Mucosa of descending colon (tissue), 3 donors: Measurements from ENCODE around the gene TTC33. TPM values are rescaled to one million over a fixed set of nuclear protein-coding genes. Genes with fewer than 3 reads are reported as not detected.
"Not testable (repeated sequence)": the region's sequence is repeated elsewhere in the genome, so short reads cannot be mapped to it uniquely, and the experiment has no call there.

Source experiments
- ATAC-seq: fragments of 200-7000 bp; cut with Tn5 transposase; one replicate; pipeline ENCODE4 v1.9.1; 2020; ENCODE audit warnings: mild to moderate bottlenecking, moderate library complexity
- DNase-seq, 3 donors: peaks; one replicate each; pipeline ENCODE4 v3.0.0-alpha.2; 2020
- H3K36me3 ChIP-seq: fragments of 200-600 bp; one replicate; pipeline ENCODE4 v1.8.0; 2021; ENCODE audit warnings: low read depth, mild to moderate bottlenecking
- H3K4me1 ChIP-seq: fragments of 200-600 bp; one replicate; pipeline ENCODE4 v1.8.0; 2021; ENCODE audit warnings: low read depth, mild to moderate bottlenecking
- H3K4me3 ChIP-seq: fragments of 200-600 bp; one replicate; pipeline ENCODE4 v1.8.0; 2021; ENCODE audit warnings: mild to moderate bottlenecking
- H3K9me3 ChIP-seq: fragments of 200-600 bp; one replicate; pipeline ENCODE4 v1.8.0; 2021; ENCODE audit warnings: mild to moderate bottlenecking
- intact Hi-C, 2 donors: fragments of 100-400 bp; cut with DNase I in 1 of 2; cut with micrococcal nuclease in 1 of 2; formaldehyde crosslinking; loops; one replicate each; pipeline versions ENCODE4 v1.11.0 to v1.11.1; 2022; cut with DNase I, micrococcal nuclease
- total RNA-seq, 3 donors: library from RNA; stranded (reverse); fragmentation: NEBNext Ultra II Directional in 2 of 3; extraction: Animal tissue kit (Norgen Biotek cat#: 25700) in 2 of 3; gene quantifications; one replicate each; pipeline versions ENCODE4 v1.2.1 to v1.2.4, GENCODE V29; 2021 to 2023
- TF ChIP-seq, protein P1 (sequence below): fragments of 200-600 bp; IDR thresholded peaks from one replicate; pipeline ENCODE4 v1.8.0; 2022; ENCODE audit warnings: antibody characterized with exemption, mild to moderate bottlenecking
- donor health status: DM: no; HTN: no; CAD: no; lungs with moderate emphysema.
- donor health status: DM: no; HTN: no; CAD: no.
- donor health status: DM: no; HTN: yes; CAD: no.

TTC33 gene
- total RNA-seq, 3 donors from 2014 or later: 15.1 to 22.6 (median 17.2) TPM

DNA sequence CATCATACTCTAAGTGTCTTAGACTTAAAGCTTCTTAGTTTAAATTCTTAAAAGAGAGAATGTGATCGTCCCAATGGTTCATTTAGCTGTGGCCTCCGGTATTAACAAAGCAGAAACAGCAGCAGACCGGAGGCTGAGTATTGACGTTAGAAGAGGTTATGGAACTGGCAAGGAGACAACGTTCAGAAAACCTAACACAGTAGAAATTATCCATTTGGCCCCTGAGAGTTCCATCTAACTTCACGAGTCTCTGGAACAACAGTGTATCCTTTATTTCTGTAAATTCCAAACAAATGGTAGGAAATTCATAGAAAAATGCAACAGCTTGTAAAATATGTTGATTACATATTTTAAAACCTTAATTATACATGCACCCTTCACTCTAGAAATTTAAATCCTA, 183.4 kb downstream of the TTC33 start:
- H3K4me3 ChIP-seq: no peak overlapping the region
- TF ChIP-seq, protein P1, sequence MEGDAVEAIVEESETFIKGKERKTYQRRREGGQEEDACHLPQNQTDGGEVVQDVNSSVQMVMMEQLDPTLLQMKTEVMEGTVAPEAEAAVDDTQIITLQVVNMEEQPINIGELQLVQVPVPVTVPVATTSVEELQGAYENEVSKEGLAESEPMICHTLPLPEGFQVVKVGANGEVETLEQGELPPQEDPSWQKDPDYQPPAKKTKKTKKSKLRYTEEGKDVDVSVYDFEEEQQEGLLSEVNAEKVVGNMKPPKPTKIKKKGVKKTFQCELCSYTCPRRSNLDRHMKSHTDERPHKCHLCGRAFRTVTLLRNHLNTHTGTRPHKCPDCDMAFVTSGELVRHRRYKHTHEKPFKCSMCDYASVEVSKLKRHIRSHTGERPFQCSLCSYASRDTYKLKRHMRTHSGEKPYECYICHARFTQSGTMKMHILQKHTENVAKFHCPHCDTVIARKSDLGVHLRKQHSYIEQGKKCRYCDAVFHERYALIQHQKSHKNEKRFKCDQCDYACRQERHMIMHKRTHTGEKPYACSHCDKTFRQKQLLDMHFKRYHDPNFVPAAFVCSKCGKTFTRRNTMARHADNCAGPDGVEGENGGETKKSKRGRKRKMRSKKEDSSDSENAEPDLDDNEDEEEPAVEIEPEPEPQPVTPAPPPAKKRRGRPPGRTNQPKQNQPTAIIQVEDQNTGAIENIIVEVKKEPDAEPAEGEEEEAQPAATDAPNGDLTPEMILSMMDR: no peak
- intact Hi-C loops: no loop called here
- no peak for ATAC-seq
- DNase-seq: no peak
- no peaks in the 10 kb centered on the region for H3K4me1 ChIP-seq
- H3K9me3 ChIP-seq: no peaks in the 10 kb centered on the region
- no peaks in the 10 kb centered on the region for H3K36me3 ChIP-seq

DNA sequence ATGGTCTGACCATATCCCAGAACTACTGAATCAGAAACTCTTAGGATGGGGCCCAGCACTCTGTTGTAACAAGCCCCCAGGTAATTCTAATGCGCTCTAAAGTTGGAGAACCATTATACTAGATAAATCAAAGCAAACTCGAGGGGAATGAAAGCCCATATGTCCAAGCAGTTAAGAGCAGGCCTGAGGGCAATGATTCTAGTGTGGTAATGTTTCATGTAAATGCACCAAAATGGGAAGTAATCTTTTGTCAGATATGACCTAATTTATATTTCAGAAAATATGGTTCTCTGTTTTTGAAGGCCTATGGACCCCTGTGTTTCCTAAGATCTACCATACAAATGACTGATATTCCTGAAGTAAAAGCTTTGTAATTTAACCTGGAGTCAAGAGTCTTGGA, 184.0 kb downstream of the TTC33 start:
- ATAC-seq (no peak), DNase-seq (no peak)
- no peaks in the 10 kb centered on the region for H3K9me3 ChIP-seq
- H3K4me3 ChIP-seq: no peak overlapping the region
- no peaks in the 10 kb centered on the region for H3K36me3 ChIP-seq
- H3K4me1 ChIP-seq: no peaks in the 10 kb centered on the region
- TF ChIP-seq, protein P1: no peak
- intact Hi-C loops: no loop called here

DNA sequence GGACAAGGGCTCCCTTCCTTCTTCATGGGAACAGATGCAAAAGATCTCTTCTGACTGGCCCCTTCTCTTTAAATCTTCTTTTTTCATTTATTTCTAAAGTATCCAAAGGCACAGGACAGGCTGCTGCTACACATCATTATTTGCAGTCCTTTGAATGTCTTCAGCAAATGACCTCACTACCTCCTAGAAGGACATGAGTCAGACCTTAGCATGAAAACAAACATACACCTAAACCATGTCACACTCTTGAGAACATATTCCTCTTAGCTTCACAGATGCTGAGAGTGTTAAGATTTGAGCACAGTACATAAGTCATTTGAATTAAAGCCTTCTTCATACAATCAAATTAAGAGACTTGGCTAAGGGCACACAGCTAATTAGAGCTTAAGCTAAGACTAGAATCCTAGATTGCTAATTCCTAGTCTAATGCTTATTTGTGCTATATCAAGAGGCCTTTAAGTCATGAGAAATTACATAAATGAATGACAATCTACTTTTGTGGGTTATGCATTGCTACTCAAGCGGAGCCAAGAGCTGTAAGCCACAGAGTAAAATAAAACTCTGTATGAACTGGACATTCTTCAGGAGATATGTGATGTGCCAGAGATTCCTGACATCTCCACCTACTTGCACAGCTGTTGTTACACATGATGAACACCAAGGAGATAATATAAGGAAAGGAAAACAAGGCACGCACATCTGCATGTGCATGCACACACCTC, 185.2 kb downstream of the TTC33 start:
- H3K36me3 ChIP-seq: no peaks in the 10 kb centered on the region
- DNase-seq (no peak), ATAC-seq (peak; percentile 47)
- H3K9me3 ChIP-seq: no peaks in the 10 kb centered on the region
- no peaks in the 10 kb centered on the region for H3K4me1 ChIP-seq
- H3K4me3 ChIP-seq: no peak overlapping the region
- intact Hi-C loops: no loop called here
- TF ChIP-seq, protein P1: no peak

DNA sequence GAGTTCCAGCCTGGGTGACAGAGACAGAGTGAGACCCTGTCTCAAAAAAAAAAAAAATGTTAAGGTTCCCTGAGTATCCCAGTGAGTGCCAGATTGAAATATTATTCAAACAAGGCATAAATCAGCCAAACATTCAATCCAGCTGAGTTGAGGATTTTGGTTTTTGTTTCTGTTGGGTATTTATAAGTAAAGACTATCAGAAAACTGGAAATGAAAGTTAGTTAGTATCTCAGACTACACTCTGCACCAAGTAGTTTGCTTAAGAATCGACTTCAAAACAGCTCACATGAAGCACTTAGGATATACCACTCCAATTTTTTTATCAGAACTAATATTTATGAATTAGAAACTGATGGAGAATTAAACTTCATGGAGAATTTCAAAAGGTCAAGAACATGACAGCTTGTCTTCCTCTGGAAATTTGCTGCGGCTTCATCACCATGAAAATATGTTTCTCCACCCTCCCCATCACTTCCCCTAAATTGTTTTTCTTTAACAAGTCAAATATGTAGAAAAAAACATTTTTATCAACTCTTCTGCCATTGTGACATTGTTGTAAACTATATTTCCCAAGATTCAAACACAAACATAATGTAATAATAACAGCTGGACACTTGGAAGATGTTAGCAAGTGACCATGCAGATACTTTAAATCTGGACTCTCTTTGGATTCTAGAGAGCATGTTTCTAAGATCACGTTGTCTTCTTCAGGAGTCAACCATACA, 186.1 kb downstream of the TTC33 start:
- DNase-seq (no peak), ATAC-seq (no peak)
- Histone ChIP-seq H3K9me3 (no peaks in the 10 kb centered on the region), H3K36me3 (no peaks in the 10 kb centered on the region), H3K4me3 (no peak overlapping the region), H3K4me1 (no peaks in the 10 kb centered on the region)
- TF ChIP-seq, protein P1: no peak
- intact Hi-C loops: no loop called here

DNA sequence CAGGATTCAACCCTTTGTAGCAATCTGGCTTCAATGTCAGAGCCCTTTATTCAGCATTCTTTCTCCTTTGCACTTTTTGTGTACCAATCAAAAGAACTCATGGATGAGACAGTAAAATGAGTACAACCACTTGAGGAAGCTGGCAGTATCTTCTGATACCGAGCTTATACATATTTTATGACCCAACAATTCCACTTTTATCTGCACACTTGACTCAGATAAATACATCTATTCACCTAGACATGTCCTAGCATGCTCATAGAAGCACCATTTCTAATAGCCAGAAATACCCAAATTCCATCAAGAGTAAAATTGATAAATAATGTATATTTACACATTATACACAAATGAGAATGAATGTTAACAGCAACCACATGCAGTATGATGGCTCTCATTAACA, 187.2 kb downstream of the TTC33 start:
- H3K9me3 ChIP-seq: no peaks in the 10 kb centered on the region
- ATAC-seq (no peak), DNase-seq (no peak)
- H3K36me3 ChIP-seq: no peaks in the 10 kb centered on the region
- H3K4me1 ChIP-seq: no peaks in the 10 kb centered on the region
- TF ChIP-seq, protein P1: no peak
- H3K4me3 ChIP-seq: no peak overlapping the region
- intact Hi-C loops: no loop called here

DNA sequence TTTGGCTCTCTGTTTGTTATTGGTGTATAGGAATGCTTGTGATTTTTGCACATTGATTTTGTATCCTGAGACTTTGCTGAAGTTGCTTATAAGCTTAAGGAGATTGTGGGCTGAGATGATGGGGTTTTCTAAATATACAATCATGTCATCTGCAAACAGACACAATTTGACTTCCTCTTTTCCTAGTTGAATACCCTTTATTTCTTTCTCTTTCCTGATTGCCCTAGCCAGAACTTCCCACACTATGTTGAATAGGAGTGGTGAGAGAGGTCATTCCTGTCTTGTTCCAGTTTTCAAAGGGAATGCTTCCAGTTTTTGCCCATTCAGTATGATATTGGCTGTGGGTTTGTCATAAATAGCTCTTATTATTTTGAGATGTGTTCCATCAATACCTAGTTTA, 192.6 kb downstream of the TTC33 start:
- DNase-seq, intact Hi-C loops, H3K36me3 ChIP-seq, H3K4me3 ChIP-seq, H3K9me3 ChIP-seq, H3K4me1 ChIP-seq, ATAC-seq: not testable (repeated sequence)
